HepG2 (cell line): ENCODE data around the gene TACC2. TPM values are rescaled to one million over a fixed set of nuclear protein-coding genes. Genes with fewer than 3 reads are reported as not detected.

Experiments
- CREB1 ChIP-seq, 2 experiments: fragments of 450-650 bp in 1 of 2; IDR thresholded peaks; 2 replicates each; pipeline ENCODE4 v1.6.1; 2016 to 2017; ENCODE audit warnings: control low read depth in 1 of 2, mild to moderate bottlenecking in 1 of 2, missing compliant biosample characterization in 1 of 2, missing genetic modification characterization in 1 of 2
- DPF2 ChIP-seq: sonication (generic); formaldehyde crosslinking; IDR thresholded peaks from 2 replicates; pipeline ENCODE4 v1.4.0; 2020; ENCODE audit warnings: mild to moderate bottlenecking, low read depth, missing genetic modification reagents, borderline replicate concordance
- ELF1 ChIP-seq: sonication (generic); formaldehyde crosslinking; IDR thresholded peaks from 2 replicates; pipeline ENCODE4 v1.4.0; 2020; ENCODE audit warnings: missing genetic modification reagents
- HINFP ChIP-seq: sonication (generic); formaldehyde crosslinking; IDR thresholded peaks from 2 replicates; pipeline ENCODE4 v1.4.0; 2020; ENCODE audit warnings: low read depth, mild to moderate bottlenecking, missing genetic modification reagents
- IRX3 ChIP-seq: sonication (generic); formaldehyde crosslinking; IDR thresholded peaks from 2 replicates; pipeline ENCODE4 v1.8.1; 2023; ENCODE audit warnings: mild to moderate bottlenecking, low read depth, missing genetic modification reagents, borderline replicate concordance
- MAFF ChIP-seq: IDR thresholded peaks from 2 replicates; pipeline ENCODE4 v1.6.1; 2011; ENCODE audit warnings: low read depth, low read length, improper control_type of control experiment
- NCOA2 ChIP-seq: sonication (generic); formaldehyde crosslinking; IDR thresholded peaks from 2 replicates; pipeline ENCODE4 v1.8.0; 2022; ENCODE audit warnings: inconsistent platforms
- NKX3-1 ChIP-seq: sonication (generic); formaldehyde crosslinking; IDR thresholded peaks from 2 replicates; pipeline ENCODE4 v1.5.0; 2020; ENCODE audit warnings: missing genetic modification reagents
- POLR2AphosphoS2 ChIP-seq: IDR thresholded peaks from 2 replicates; pipeline ENCODE4 v1.6.1; 2011; ENCODE audit warnings: low read depth, low read length, improper control_type of control experiment
- SMAD9 ChIP-seq: sonication (generic); formaldehyde crosslinking; IDR thresholded peaks from 2 replicates; pipeline ENCODE4 v1.5.1; 2020; ENCODE audit warnings: mild to moderate bottlenecking, missing genetic modification reagents
- TBX3 ChIP-seq: fragments of 450-650 bp; IDR thresholded peaks from 2 replicates; pipeline ENCODE4 v1.6.1; 2017; ENCODE audit warnings: antibody characterized with exemption, mild to moderate bottlenecking, inconsistent platforms, borderline replicate concordance
- TEF ChIP-seq: sonication (generic); formaldehyde crosslinking; IDR thresholded peaks from 2 replicates; pipeline ENCODE4 v1.5.0; 2020; ENCODE audit warnings: missing genetic modification reagents
- ZNF33A ChIP-seq: sonication (generic); formaldehyde crosslinking; IDR thresholded peaks from 2 replicates; pipeline ENCODE4 v1.5.1; 2020; ENCODE audit warnings: missing genetic modification reagents, mild to moderate bottlenecking, moderate library complexity, borderline replicate concordance
- ZNF354B ChIP-seq: sonication (generic); formaldehyde crosslinking; IDR thresholded peaks from 2 replicates; pipeline ENCODE4 v1.8.0; 2022; ENCODE audit warnings: mild to moderate bottlenecking, missing genetic modification reagents
- ZNF589 ChIP-seq: sonication (generic); formaldehyde crosslinking; conservative IDR thresholded peaks from 2 replicates; pipeline ENCODE4 v1.8.0; 2022; ENCODE audit warnings: mild to moderate bottlenecking, moderate library complexity, missing genetic modification reagents
- ZNF709 ChIP-seq: sonication (generic); formaldehyde crosslinking; IDR thresholded peaks from 2 replicates; pipeline ENCODE4 v1.5.0; 2020; ENCODE audit warnings: mild to moderate bottlenecking, missing genetic modification reagents
- ZNF720 ChIP-seq: sonication (generic); formaldehyde crosslinking; IDR thresholded peaks from 2 replicates; pipeline ENCODE4 v1.4.0; 2020; ENCODE audit warnings: missing genetic modification reagents
- ZNF737 ChIP-seq: sonication (generic); formaldehyde crosslinking; IDR thresholded peaks from 2 replicates; pipeline ENCODE4 v1.5.0; 2020; ENCODE audit warnings: missing genetic modification reagents, mild to moderate bottlenecking, borderline replicate concordance
- polyA plus RNA-seq, 8 experiments: library from polyadenylated mRNA; depleted of rRNA in 3 of 8; stranded (reverse) in 7 of 8; unstranded in 1 of 8; fragments of >200 nt; fragmentation: Illumina TruSeq in 4 of 8; extraction: Trizol in 4 of 8; gene quantifications; 2 replicates each; pipeline versions ENCODE4 v1.2.1 to v1.2.3, GENCODE V29; 2011 to 2016; ENCODE audit warnings: low read depth in 4 of 8, missing spikeins in 1 of 8, mixed read lengths in 1 of 8; ENCODE audit not compliant: insufficient read depth in 1 of 8
- total RNA-seq, 5 experiments: library from RNA; depleted of rRNA; stranded (reverse); fragments of >200 nt; fragmentation: Illumina TruSeq; extraction: Trizol; gene quantifications; 2 replicates each; pipeline ENCODE4 v1.2.3, GENCODE V29; 2016; ENCODE audit warnings: low read depth in 1 of 5
- TF ChIP-seq, protein P1 (sequence below): sonication (generic); formaldehyde crosslinking; IDR thresholded peaks from 2 replicates; pipeline ENCODE4 v1.4.0; 2020; ENCODE audit warnings: missing genetic modification reagents, borderline replicate concordance
- TF ChIP-seq, protein P2 (sequence below): sonication (generic); formaldehyde crosslinking; IDR thresholded peaks from 2 replicates; pipeline ENCODE4 v1.4.0; 2020; ENCODE audit warnings: missing genetic modification reagents

The TACC2 gene
- total and polyA plus RNA-seq, 2 of the 13 experiments (the other 11 are each of a cell fraction or from before 2014, with no cell fraction given): 11.8 to 16.0 TPM

DNA sequence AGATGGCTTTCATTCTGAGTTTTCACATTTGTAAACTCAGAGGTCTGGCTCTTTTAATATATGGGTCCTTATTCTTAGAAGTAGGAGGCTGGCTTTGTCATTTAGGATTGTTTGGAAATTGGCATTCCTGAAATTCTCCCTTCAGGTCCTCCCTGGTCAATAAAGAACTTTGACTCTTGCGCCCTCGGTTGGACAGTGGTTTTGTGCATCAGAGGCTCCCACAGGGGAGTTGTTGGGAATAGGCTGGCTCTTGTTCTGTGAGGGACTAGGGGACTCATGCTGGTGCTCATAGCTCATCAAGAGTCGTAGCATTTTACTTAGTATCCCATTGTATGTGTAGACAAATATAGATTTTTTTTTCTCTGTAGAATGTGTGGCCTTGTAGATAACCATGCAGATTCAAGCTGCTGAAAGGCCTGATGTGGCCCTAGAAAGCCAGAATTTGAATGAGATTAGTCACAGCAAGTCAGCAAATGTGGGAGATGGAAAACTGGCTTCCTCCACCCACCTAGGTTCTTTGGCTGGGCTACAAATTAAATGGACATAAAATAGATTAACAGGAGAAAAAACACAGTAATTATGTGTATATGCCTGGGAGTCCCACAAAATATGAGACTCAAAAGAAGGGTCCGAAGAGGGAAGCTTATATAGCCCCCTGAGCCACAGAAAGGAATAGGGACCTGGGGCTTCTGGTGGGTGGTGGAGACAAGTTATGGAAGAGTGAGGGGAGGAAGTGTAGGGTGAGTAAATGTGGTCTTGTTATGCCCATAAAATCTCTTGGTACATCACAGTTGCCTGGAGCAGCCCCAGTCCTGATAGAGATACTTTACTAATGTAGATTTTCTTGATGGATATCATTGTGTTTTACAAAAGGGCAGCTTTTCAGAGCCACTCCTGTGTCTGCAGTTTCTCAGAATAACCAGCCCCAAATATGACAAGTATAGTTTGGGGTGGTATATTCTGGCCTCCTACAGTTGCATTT lies 187.6 kb downstream of the TACC2 start (continued):
- TF ChIP-seq, protein P1, sequence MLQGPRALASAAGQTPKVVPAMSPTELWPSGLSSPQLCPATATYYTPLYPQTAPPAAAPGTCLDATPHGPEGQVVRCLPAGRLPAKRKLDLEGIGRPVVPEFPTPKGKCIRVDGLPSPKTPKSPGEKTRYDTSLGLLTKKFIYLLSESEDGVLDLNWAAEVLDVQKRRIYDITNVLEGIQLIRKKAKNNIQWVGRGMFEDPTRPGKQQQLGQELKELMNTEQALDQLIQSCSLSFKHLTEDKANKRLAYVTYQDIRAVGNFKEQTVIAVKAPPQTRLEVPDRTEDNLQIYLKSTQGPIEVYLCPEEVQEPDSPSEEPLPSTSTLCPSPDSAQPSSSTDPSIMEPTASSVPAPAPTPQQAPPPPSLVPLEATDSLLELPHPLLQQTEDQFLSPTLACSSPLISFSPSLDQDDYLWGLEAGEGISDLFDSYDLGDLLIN (CRISPR knock-in tag): no peak
- TF ChIP-seq NKX3-1 (CRISPR knock-in tag) (no peak), ZNF720 (CRISPR knock-in tag) (no peak), ZNF737 (no peak), TBX3 (no peak), CREB1 (IDR thresholded peaks at IDR 0.05) (no peak), CREB1 (CRISPR knock-in tag; IDR thresholded peaks at IDR 0.05) (peak; percentile 59), IRX3 (CRISPR knock-in tag) (no peak), ZNF33A (no peak), ELF1 (CRISPR knock-in tag) (no peak), ZNF354B (CRISPR knock-in tag) (no peak), POLR2AphosphoS2 (no peak), DPF2 (CRISPR knock-in tag) (no peak; the same call in 1 of the 2 replicates), TEF (CRISPR knock-in tag) (no peak), ZNF709 (no peak), SMAD9 (CRISPR knock-in tag) (no peak), NCOA2 (peak; percentile 58), MAFF (0 out of 2 replicates have a peak, but pooled peaks have one; percentile 13), ZNF589 (CRISPR knock-in tag) (no peak), HINFP (CRISPR knock-in tag) (no peak)
- TF ChIP-seq, protein P2, sequence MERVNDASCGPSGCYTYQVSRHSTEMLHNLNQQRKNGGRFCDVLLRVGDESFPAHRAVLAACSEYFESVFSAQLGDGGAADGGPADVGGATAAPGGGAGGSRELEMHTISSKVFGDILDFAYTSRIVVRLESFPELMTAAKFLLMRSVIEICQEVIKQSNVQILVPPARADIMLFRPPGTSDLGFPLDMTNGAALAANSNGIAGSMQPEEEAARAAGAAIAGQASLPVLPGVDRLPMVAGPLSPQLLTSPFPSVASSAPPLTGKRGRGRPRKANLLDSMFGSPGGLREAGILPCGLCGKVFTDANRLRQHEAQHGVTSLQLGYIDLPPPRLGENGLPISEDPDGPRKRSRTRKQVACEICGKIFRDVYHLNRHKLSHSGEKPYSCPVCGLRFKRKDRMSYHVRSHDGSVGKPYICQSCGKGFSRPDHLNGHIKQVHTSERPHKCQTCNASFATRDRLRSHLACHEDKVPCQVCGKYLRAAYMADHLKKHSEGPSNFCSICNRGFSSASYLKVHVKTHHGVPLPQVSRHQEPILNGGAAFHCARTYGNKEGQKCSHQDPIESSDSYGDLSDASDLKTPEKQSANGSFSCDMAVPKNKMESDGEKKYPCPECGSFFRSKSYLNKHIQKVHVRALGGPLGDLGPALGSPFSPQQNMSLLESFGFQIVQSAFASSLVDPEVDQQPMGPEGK (CRISPR knock-in tag): peak; percentile 33; the same call in 1 of the 2 replicates
